Neural cell (in vitro differentiated cells): Measurements from ENCODE around the gene CHADL. TPM values are rescaled to one million over a fixed set of nuclear protein-coding genes. Genes with fewer than 3 reads are reported as not detected.

Source experiments
- H2AFZ ChIP-seq: fragments of 200-600, 300-800 bp; sonication (generic), shearing (Covaris generic); 2 replicates; pipeline ENCODE4 v1.6.0; 2014; ENCODE audit warnings: low read depth, mild to moderate bottlenecking, antibody characterized with exemption, low read length, moderate library complexity
- H3F3A ChIP-seq: fragments of 200-600 bp; shearing (Covaris generic); 2 replicates; pipeline ENCODE4 v1.6.1; 2016; ENCODE audit warnings: mild to moderate bottlenecking, moderate library complexity, mixed read lengths, antibody characterized with exemption, low read length; ENCODE audit not compliant: insufficient read depth, poor library complexity, severe bottlenecking
- H3K27ac ChIP-seq: fragments of 200-600, 300-800 bp; sonication (generic), shearing (Covaris generic); 2 replicates; pipeline ENCODE4 v1.5.1; 2014; ENCODE audit warnings: mild to moderate bottlenecking, low read length, moderate library complexity
- H3K27me3 ChIP-seq: fragments of 300-800, 200-600 bp; sonication (generic), shearing (Covaris generic); 2 replicates; pipeline ENCODE4 v1.6.0; 2014; ENCODE audit warnings: mild to moderate bottlenecking, low read depth, low read length, moderate library complexity; ENCODE audit not compliant: insufficient read depth
- H3K36me3 ChIP-seq: fragments of 300-800, 200-600 bp; sonication (generic), shearing (Covaris generic); 2 replicates; pipeline ENCODE4 v1.5.1; 2014; ENCODE audit warnings: mild to moderate bottlenecking, antibody characterized with exemption, low read length, moderate library complexity; ENCODE audit not compliant: insufficient read depth
- H3K4me2 ChIP-seq: fragments of 300-800, 200-600 bp; sonication (generic), shearing (Covaris generic); 2 replicates; pipeline ENCODE4 v1.6.0; 2014; ENCODE audit warnings: mild to moderate bottlenecking, low read length
- H3K4me3 ChIP-seq: fragments of 300-800, 200-600 bp; sonication (generic), shearing (Covaris generic); 2 replicates; pipeline ENCODE4 v1.5.1; 2014; ENCODE audit warnings: mild to moderate bottlenecking, low read length, moderate library complexity
- H3K79me2 ChIP-seq: fragments of 200-600 bp; shearing (Covaris generic); replicated peaks from 2 replicates; pipeline ENCODE4 v1.6.0; 2014; ENCODE audit warnings: mild to moderate bottlenecking, low read length, moderate library complexity; ENCODE audit not compliant: insufficient read depth
- H3K9ac ChIP-seq: fragments of 300-800, 200-600 bp; sonication (generic), shearing (Covaris generic); 2 replicates; pipeline ENCODE4 v1.6.1; 2016; ENCODE audit warnings: mild to moderate bottlenecking, low read length, mixed read lengths
- H3K9me2 ChIP-seq: fragments of 200-600 bp; shearing (Covaris generic); 2 replicates; pipeline ENCODE4 v1.6.1; 2016; ENCODE audit warnings: mild to moderate bottlenecking, low read length, mixed read lengths; ENCODE audit not compliant: insufficient read depth
- H3K9me3 ChIP-seq: fragments of 200-600, 300-800 bp; sonication (generic), shearing (Covaris generic); 2 replicates; pipeline ENCODE4 v1.6.1; 2016; ENCODE audit warnings: mild to moderate bottlenecking, mixed run types, low read length, moderate library complexity, mixed read lengths
- H4K20me1 ChIP-seq: fragments of 200-600 bp; shearing (Covaris generic); 2 replicates; pipeline ENCODE4 v1.6.1; 2016; ENCODE audit warnings: mild to moderate bottlenecking, mixed run types; ENCODE audit not compliant: insufficient read depth
- CTCF ChIP-seq: fragments of 450-650 bp; IDR thresholded peaks from 2 replicates; pipeline ENCODE4 v1.5.1; 2014; ENCODE audit warnings: antibody characterized with exemption, mild to moderate bottlenecking, moderate library complexity; ENCODE audit not compliant: poor library complexity, severe bottlenecking
- EP300 ChIP-seq: fragments of 450-650 bp; conservative IDR thresholded peaks from 2 replicates; pipeline ENCODE4 v1.6.1; 2014; ENCODE audit warnings: antibody characterized with exemption, mild to moderate bottlenecking, moderate library complexity; ENCODE audit not compliant: poor library complexity, severe bottlenecking
- EZH2 ChIP-seq: fragments of 200-600, 300-800 bp; shearing (Covaris generic), sonication (generic); IDR thresholded peaks from 2 replicates; pipeline ENCODE4 v1.6.1; 2014; ENCODE audit warnings: antibody characterized with exemption, low read length, borderline replicate concordance, mild to moderate bottlenecking; ENCODE audit not compliant: insufficient read depth, poor library complexity, severe bottlenecking
- MXI1 ChIP-seq: fragments of 450-650 bp; conservative IDR thresholded peaks from 2 replicates; pipeline ENCODE4 v1.6.1; 2014; ENCODE audit warnings: antibody characterized with exemption, mild to moderate bottlenecking; ENCODE audit not compliant: poor library complexity, severe bottlenecking
- POLR2AphosphoS5 ChIP-seq: IDR thresholded peaks from 2 replicates; pipeline ENCODE4 v1.6.1; 2012
- RAD21 ChIP-seq: fragments of 450-650 bp; conservative IDR thresholded peaks from 2 replicates; pipeline ENCODE4 v1.6.1; 2014; ENCODE audit warnings: antibody characterized with exemption, mild to moderate bottlenecking, moderate library complexity
- SMC3 ChIP-seq: fragments of 450-650 bp; conservative IDR thresholded peaks from 2 replicates; pipeline ENCODE4 v1.6.1; 2014; ENCODE audit warnings: antibody characterized with exemption, mild to moderate bottlenecking, moderate library complexity; ENCODE audit not compliant: poor library complexity
- TAF1 ChIP-seq: IDR thresholded peaks from 2 replicates; pipeline ENCODE4 v1.6.1; 2012; ENCODE audit warnings: low read depth
- polyA plus RNA-seq: library from polyadenylated mRNA; depleted of rRNA; stranded (reverse); fragments of >200 nt; gene quantifications from 2 replicates; pipeline ENCODE4 v1.2.3, GENCODE V29; 2014
- TF ChIP-seq, protein P1 (sequence below): IDR thresholded peaks from 2 replicates; pipeline ENCODE4 v1.6.1; 2012; ENCODE audit warnings: borderline replicate concordance

The CHADL gene
- polyA plus RNA-seq, 1 donor from 2014 or later = 0.22 TPM

DNA sequence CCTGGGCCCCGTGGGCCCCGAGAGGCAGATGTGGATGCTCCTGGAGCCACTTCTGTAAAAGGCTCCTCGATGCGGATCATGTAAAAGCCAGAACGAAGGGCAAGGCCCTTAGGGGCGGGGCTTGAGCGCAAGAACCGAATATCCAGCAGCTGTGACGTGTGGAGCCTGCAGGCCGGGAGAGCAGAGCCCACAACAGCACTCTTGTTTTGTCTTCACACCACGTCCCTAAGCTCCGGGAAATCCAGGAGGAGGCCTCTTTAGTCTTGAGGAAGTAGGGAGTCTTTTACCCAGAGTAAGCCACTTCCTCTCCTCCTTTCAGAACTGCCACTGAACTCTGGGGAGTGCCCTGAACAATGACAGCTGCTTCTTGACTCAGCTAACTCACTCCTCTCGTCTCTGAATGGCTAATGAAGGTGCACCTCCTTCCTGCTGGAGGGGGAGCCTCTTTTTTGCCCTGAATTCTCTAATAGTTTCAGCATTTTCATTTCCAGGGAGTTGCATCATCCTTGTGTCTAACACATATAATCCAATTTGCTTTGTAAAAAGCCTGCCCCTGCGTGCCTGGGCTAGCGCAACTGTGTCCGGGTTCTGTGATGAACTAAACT is 23.1 kb downstream of the CHADL start:
- Histone ChIP-seq H3K9ac (no peak overlapping the region), H3K79me2 (no peaks in the 10 kb centered on the region), H3K36me3 (no peaks in the 10 kb centered on the region), H3K27ac (no peak overlapping the region), H2AFZ (no peak overlapping the region), H4K20me1 (no peaks in the 10 kb centered on the region), H3K27me3 (no peaks in the 10 kb centered on the region), H3K4me3 (no peak overlapping the region), H3K9me3 (no peaks in the 10 kb centered on the region), H3K9me2 (no peaks in the 10 kb centered on the region), H3K4me2 (no peak overlapping the region), H3F3A (no peaks in the 10 kb centered on the region)
- TF ChIP-seq MXI1 (no peak), EZH2 (no peak), CTCF (no peak), SMC3 (no peak), POLR2AphosphoS5 (no peak), EP300 (no peak), RAD21 (no peak)
- TF ChIP-seq, protein P1, sequence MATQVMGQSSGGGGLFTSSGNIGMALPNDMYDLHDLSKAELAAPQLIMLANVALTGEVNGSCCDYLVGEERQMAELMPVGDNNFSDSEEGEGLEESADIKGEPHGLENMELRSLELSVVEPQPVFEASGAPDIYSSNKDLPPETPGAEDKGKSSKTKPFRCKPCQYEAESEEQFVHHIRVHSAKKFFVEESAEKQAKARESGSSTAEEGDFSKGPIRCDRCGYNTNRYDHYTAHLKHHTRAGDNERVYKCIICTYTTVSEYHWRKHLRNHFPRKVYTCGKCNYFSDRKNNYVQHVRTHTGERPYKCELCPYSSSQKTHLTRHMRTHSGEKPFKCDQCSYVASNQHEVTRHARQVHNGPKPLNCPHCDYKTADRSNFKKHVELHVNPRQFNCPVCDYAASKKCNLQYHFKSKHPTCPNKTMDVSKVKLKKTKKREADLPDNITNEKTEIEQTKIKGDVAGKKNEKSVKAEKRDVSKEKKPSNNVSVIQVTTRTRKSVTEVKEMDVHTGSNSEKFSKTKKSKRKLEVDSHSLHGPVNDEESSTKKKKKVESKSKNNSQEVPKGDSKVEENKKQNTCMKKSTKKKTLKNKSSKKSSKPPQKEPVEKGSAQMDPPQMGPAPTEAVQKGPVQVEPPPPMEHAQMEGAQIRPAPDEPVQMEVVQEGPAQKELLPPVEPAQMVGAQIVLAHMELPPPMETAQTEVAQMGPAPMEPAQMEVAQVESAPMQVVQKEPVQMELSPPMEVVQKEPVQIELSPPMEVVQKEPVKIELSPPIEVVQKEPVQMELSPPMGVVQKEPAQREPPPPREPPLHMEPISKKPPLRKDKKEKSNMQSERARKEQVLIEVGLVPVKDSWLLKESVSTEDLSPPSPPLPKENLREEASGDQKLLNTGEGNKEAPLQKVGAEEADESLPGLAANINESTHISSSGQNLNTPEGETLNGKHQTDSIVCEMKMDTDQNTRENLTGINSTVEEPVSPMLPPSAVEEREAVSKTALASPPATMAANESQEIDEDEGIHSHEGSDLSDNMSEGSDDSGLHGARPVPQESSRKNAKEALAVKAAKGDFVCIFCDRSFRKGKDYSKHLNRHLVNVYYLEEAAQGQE = no peak

GRCh38 chr22:41216984-41217383 is 23.7 kb downstream of the CHADL start:
- Histone ChIP-seq H3K4me3 (no peak overlapping the region), H3K27ac (no peak overlapping the region), H3K9me3 (no peaks in the 10 kb centered on the region)

More at GRCh38 chr22:41216984-41217383, 23.7 kb downstream of the CHADL start:
- H3K27me3 ChIP-seq = no peaks in the 10 kb centered on the region
- no peaks in the 10 kb centered on the region for H3K36me3 ChIP-seq
- H2AFZ ChIP-seq = no peak overlapping the region
- H3K79me2 ChIP-seq = no peaks in the 10 kb centered on the region
- TF ChIP-seq MXI1 (no peak), EP300 (no peak), POLR2AphosphoS5 (no peak), TAF1 (no peak), SMC3 (no peak), CTCF (no peak), EZH2 (no peak), RAD21 (no peak)
- TF ChIP-seq, protein P1 = no peak
- no peaks in the 10 kb centered on the region for H3K9me2 ChIP-seq
- no peak overlapping the region for H3K9ac ChIP-seq
- no peaks in the 10 kb centered on the region for H4K20me1 ChIP-seq
- no peak overlapping the region for H3K4me2 ChIP-seq
- H3F3A ChIP-seq = no peaks in the 10 kb centered on the region
